Heart right ventricle (tissue), 16 donors: ENCODE results near the gene TECPR2. TPM values are rescaled to one million over a fixed set of nuclear protein-coding genes. Genes with fewer than 3 reads are reported as not detected.
A peak's percentile ranks its signal among the peaks of the same experiment; 100 is the strongest.

Source experiments
- ATAC-seq, 8 donors: fragments of 200-7000 bp; cut with Tn5 transposase; one replicate each; pipeline ENCODE4 v1.9.1; 2020; ENCODE audit warnings: mild to moderate bottlenecking in 8 of 8, moderate library complexity in 8 of 8, moderate number of reproducible peaks in 1 of 8
- DNase-seq, 2 donors: peaks; one replicate each; pipeline ENCODE4 v3.0.0-alpha.2; 2020
- H3K27ac ChIP-seq, 10 donors: fragments of 200-600 bp; sonication (generic) in 2 of 10; one replicate each; pipeline versions ENCODE4 v1.5.0 to v1.8.0; 2020 to 2022; ENCODE audit warnings: mild to moderate bottlenecking in 3 of 10
- H3K27me3 ChIP-seq, 7 donors: fragments of 200-600 bp; one replicate each; pipeline ENCODE4 v1.8.0; 2021 to 2022; ENCODE audit warnings: mild to moderate bottlenecking in 2 of 7
- H3K36me3 ChIP-seq, 9 donors: fragments of 200-600 bp; sonication (generic) in 1 of 9; one replicate each; pipeline versions ENCODE4 v1.5.0 to v1.8.0; 2020 to 2022; ENCODE audit warnings: mild to moderate bottlenecking in 2 of 9
- H3K4me1 ChIP-seq, 9 donors: fragments of 200-600 bp; sonication (generic) in 1 of 9; one replicate each; pipeline versions ENCODE4 v1.5.0 to v1.8.0; 2020 to 2022; ENCODE audit warnings: mild to moderate bottlenecking in 4 of 9
- H3K4me3 ChIP-seq, 10 donors: fragments of 200-600 bp; sonication (generic) in 2 of 10; one replicate each; pipeline versions ENCODE4 v1.5.0 to v1.8.0; 2020 to 2022; ENCODE audit warnings: mild to moderate bottlenecking in 7 of 10, moderate library complexity in 2 of 10
- H3K9me3 ChIP-seq, 11 donors: fragments of 200-600 bp in 10 of 11; sonication (generic) in 2 of 11; one replicate each; pipeline versions ENCODE4 v1.5.0 to v1.8.0; 2013 to 2022; ENCODE audit warnings: mild to moderate bottlenecking in 2 of 11, control low read depth in 1 of 11, moderate library complexity in 1 of 11
- CTCF ChIP-seq, 9 donors: fragments of 200-600 bp; sonication (generic) in 2 of 9; IDR thresholded peaks; one replicate each; pipeline versions ENCODE4 v1.5.0 to v1.8.0; 2021 to 2022; ENCODE audit warnings: antibody characterized with exemption in 9 of 9, mild to moderate bottlenecking in 5 of 9, moderate library complexity in 1 of 9
- WGBS, 2 donors: extraction: QIAGEN DNeasy Blood & Tissue Kit; methylation state at CpG; one replicate each; pipeline ENCODE4 v1.1.7; 2013; ENCODE audit warnings: inconsistent platforms in 1 of 2; 5-methylcytosine and 5-hydroxymethylcytosine counted together
- intact Hi-C, 10 donors: fragments of 100-400 bp; cut with DNase I; formaldehyde crosslinking; loops; one replicate each; pipeline versions ENCODE4 v1.11.1 to v1.14.2; 2022
- polyA plus RNA-seq, 2 donors: library from polyadenylated mRNA; stranded (reverse); fragments of 200-250 nt; gene quantifications; one replicate each; pipeline ENCODE4 v1.2.3, GENCODE V29; 2013
- total RNA-seq, 10 donors: library from RNA; stranded (reverse); fragmentation: NEBNext Ultra II Directional in 3 of 10; extraction: Animal tissue kit (Norgen Biotek cat#: 25700) in 3 of 10; gene quantifications; one replicate each; pipeline versions ENCODE4 v1.2.1 to v1.2.4, GENCODE V29; 2021 to 2023
- donor health status: Arrhythmogenic right ventricular cardiomyopathy.
- donor health status: ischemic (EF 13 %, LVEDD 7.1; RV severe dilation, severe dysfunction).
- donor health status: healthy with polysubstance abuse.
- donor health status: DM: no; HTN: yes; CAD: no.
- donor health status: DM: no; HTN: no; CAD: no.
- donor health status: ischemic (EF 25% LVEDD 6.9; RV normal size, moderate dysfunction).
- donor health status: ischemic (EF 25% LVEDD 5.7; RV mildly dilated, moderate dysfunction).
- donor health status: healthy.
- donor health status: DM: yes; HTN: yes; CAD: no.
- donor health status: Ischemic cardiomyopathy.
- donor health status: ischemic (EF 35%, LVEDD 5.7; RV mildly dilated, moderate dysfunction).
- donor health status: nonischemic (EF 11% LVEDD 7.7; RV severe dilation, severe dysfunction).
- donor health status: DM: yes; HTN: yes; CAD: no.
- donor health status: PGD.
- donor health status: ischemic (EF 29% LVEDD 5.4; RV normal size, mild dysfunction).
- donor health status: nonischemic (EF 23%, LVEDD 6.1; RV moderate dilation, normal function).

Gene TECPR2
- total and polyA plus RNA-seq, 12 donors = 6.8 to 34.2 (median 24.8) TPM

- Histone ChIP-seq H3K4me1 (peaks cover 0 to 13% (median 0%) of the 10 kb centered on the region in 9 donors), H3K36me3 (peaks cover 0 to 90% (median 15%) of the 10 kb centered on the region in 9 donors), H3K9me3 (no peaks in the 10 kb centered on the region), H3K27me3 (no peaks in the 10 kb centered on the region), H3K27ac (peak overlapping the region in 5 of 10 donors; percentile 5 to 59 (median 46)), H3K4me3 (no peak overlapping the region)
- WGBS, 2 donors = 78 to 87% methylated on average over 14 of the region's 14 CpGs
- DNase-seq (no peak), ATAC-seq (peak in 6 of 8 donors; percentile 68 to 96 (median 80))
- TF ChIP-seq CTCF (IDR thresholded peaks at IDR 0.05) = no peak
- intact Hi-C loops = no loop called here
Observed at GRCh38 chr14:102461490-102462338, 99.0 kb downstream of the TECPR2 start.

DNA sequence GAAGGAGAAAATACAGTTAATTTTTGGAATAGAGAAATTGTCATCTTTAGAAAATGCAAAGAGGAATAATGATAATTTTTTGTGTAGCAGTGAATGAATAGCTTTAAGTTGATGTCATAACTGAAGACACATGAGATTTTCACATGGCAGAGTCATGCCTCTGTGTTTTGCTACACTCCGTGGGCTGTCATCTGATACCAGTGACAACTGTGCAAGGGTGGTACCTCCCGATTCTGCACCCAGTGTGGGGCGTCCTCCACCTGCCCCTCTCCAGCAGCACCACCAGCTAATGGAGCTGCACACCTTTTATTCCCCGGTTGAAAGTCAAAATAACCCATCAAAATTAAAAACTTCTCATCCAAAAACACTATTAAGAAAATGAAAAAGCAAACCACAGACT, 99.7 kb downstream of the TECPR2 start:
- 60 to 75% methylated on average over 4 of the region's 4 CpGs for WGBS, 2 donors
- H3K36me3 ChIP-seq = peaks cover 0 to 88% (median 19%) of the 10 kb centered on the region in 9 donors
- intact Hi-C loops = no loop called here
- no peaks in the 10 kb centered on the region for H3K9me3 ChIP-seq
- TF ChIP-seq CTCF (IDR thresholded peaks at IDR 0.05) = no peak
- H3K27ac ChIP-seq = no peak overlapping the region
- H3K4me1 ChIP-seq = peaks cover 0 to 13% (median 0%) of the 10 kb centered on the region in 9 donors
- no peaks in the 10 kb centered on the region for H3K27me3 ChIP-seq
- DNase-seq (no peak), ATAC-seq (peak in 1 of 8 donors; percentile 36)
- H3K4me3 ChIP-seq = no peak overlapping the region

- no peaks in the 10 kb centered on the region for H3K9me3 ChIP-seq
- 78 to 91% methylated on average over 4 of the region's 4 CpGs for WGBS, 2 donors
- ATAC-seq (no peak), DNase-seq (no peak)
- TF ChIP-seq CTCF (IDR thresholded peaks at IDR 0.05) = no peak
- H3K36me3 ChIP-seq = peaks cover 0 to 88% (median 19%) of the 10 kb centered on the region in 9 donors
- intact Hi-C loops = no loop called here
- H3K27ac ChIP-seq = no peak overlapping the region
- H3K4me1 ChIP-seq = peaks cover 0 to 13% (median 0%) of the 10 kb centered on the region in 9 donors
- H3K4me3 ChIP-seq = no peak overlapping the region
- H3K27me3 ChIP-seq = no peaks in the 10 kb centered on the region
Observed at GRCh38 chr14:102464006-102464405, 101.3 kb downstream of the TECPR2 start.

DNA sequence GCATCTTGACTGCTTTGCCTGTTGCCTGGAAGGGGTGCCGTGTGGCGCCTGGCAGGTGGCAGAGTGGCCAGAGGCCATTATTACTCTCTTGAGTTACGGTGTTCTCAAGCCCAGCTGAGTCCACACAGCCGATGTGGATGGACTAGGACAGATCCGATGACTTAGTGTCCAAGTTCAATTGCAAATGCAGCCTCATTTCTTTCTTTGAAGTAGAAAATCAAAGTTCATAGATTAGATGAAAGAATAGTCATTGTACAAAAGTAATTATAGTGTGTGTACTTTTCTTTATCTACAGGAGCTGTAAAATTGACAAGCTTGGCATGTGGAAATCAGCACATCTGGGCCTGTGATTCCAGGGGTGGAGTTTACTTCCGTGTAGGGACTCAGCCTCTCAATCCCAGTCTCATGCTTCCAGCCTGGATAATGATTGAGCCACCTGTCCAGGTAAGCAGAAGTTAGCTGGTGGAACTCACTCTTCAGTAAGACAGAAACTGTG, 102.2 kb downstream of the TECPR2 start:
- no peak overlapping the region for H3K27ac ChIP-seq
- peaks cover 0 to 13% (median 0%) of the 10 kb centered on the region in 9 donors for H3K4me1 ChIP-seq
- intact Hi-C loops = no loop called here
- no peaks in the 10 kb centered on the region for H3K9me3 ChIP-seq
- DNase-seq (no peak), ATAC-seq (peak in 1 of 8 donors; percentile 18)
- 93 to 94% methylated on average over 6 of the region's 6 CpGs for WGBS, 2 donors
- no peaks in the 10 kb centered on the region for H3K27me3 ChIP-seq
- TF ChIP-seq CTCF (IDR thresholded peaks at IDR 0.05) = no peak
- H3K4me3 ChIP-seq = no peak overlapping the region
- H3K36me3 ChIP-seq = peaks cover 0 to 82% (median 19%) of the 10 kb centered on the region in 9 donors
